ENCODE results near the gene GPR142.

DNA sequence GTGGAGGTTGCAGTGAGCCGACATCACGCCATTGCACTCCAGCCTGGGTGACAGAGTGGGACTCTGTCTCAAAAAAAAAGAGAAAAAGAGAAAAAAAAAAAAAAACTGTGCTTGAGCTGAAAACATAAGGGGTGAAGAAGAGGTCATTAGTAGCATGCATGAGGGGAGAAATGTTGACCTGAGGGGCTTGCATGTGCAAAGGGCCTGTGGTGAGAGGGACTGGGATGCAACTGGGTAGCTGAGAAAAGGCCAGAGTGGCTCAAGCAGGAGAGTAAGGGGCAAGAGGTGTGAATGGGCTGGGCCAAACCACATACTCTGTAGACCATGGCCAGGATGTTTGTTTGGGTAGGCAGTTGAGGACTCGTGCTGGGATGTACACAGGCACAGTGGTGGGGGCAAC lies 37.9 kb upstream of the GPR142 start:
- TF ChIP-seq POLR2A (IDR thresholded peaks at IDR 0.05; ENCODE audit: low read depth, low read length) (no peak), POLR2AphosphoS5 (IDR thresholded peaks at IDR 0.05; ENCODE audit: low read depth, low read length) (no peak)

All from GM12892 (cell line).